Kidney (tissue), 14 donors: ENCODE data around the gene SDHAF2. TPM values are rescaled to one million over a fixed set of nuclear protein-coding genes. Genes with fewer than 3 reads are reported as not detected.

Experiments used
- DNase-seq, 5 donors: peaks; one replicate each; pipeline ENCODE4 v3.0.0-alpha.2; 2013 to 2020
- FAIRE-seq: peaks from 2 replicates; lab custom pipeline; 2012; peaks lifted over from hg19 to GRCh38; lab: Jason Lieb, UNC
- H3K27ac ChIP-seq, 2 donors: one replicate each; pipeline ENCODE4 v1.7.0; 2013; ENCODE audit warnings: low read depth in 2 of 2, low read length in 2 of 2, inconsistent platforms in 1 of 2
- H3K27me3 ChIP-seq: one replicate; pipeline ENCODE4 v1.7.1; 2013; ENCODE audit warnings: low read length, inconsistent platforms; ENCODE audit not compliant: control insufficient read depth, insufficient read depth
- H3K36me3 ChIP-seq, 3 donors: one replicate each; pipeline versions ENCODE4 v1.7.0 to v1.7.1; 2013; ENCODE audit warnings: low read length in 3 of 3, control low read depth in 1 of 3, inconsistent platforms in 1 of 3; ENCODE audit not compliant: insufficient read depth in 3 of 3, control insufficient read depth in 2 of 3
- H3K4me1 ChIP-seq, 3 donors: one replicate each; pipeline versions ENCODE4 v1.7.0 to v1.7.1; 2013; ENCODE audit warnings: low read length in 3 of 3, inconsistent platforms in 1 of 3, low read depth in 1 of 3; ENCODE audit not compliant: control insufficient read depth in 2 of 3, insufficient read depth in 2 of 3
- H3K4me3 ChIP-seq, 3 donors: one replicate each; pipeline versions ENCODE4 v1.7.0 to v1.8.1; 2013; ENCODE audit warnings: low read length in 3 of 3, control low read depth in 1 of 3, inconsistent platforms in 1 of 3
- H3K9ac ChIP-seq, 3 donors: one replicate each; pipeline versions ENCODE4 v1.7.0 to v1.7.1; 2013; ENCODE audit warnings: low read length in 3 of 3, control low read depth in 1 of 3, inconsistent platforms in 1 of 3
- H3K9me3 ChIP-seq, 3 donors: one replicate each; pipeline versions ENCODE4 v1.7.0 to v1.7.1; 2013; ENCODE audit warnings: low read length in 3 of 3, control low read depth in 1 of 3, inconsistent platforms in 1 of 3; ENCODE audit not compliant: control insufficient read depth in 2 of 3, insufficient read depth in 1 of 3
- intact Hi-C: fragments of 100-400 bp; cut with DNase I; formaldehyde crosslinking; loops from one replicate; pipeline ENCODE4 v1.11.1; 2022
- polyA plus RNA-seq: library from polyadenylated mRNA; stranded (reverse); fragments of 350-450 nt; fragmentation: Illumina TruSeq; extraction: RNeasy Lipid Tissue Mini Kit (QIAGEN cat#74804); gene quantifications from one replicate; pipeline ENCODE4 v1.2.3, GENCODE V29; 2014; ENCODE audit warnings: low read depth, low replicate concordance; ENCODE audit not compliant: insufficient read depth
- total RNA-seq: library from RNA; stranded (reverse); fragmentation: NEBNext Ultra II Directional; extraction: Animal tissue kit (Norgen Biotek cat#: 25700); gene quantifications from one replicate; pipeline ENCODE4 v1.2.1, GENCODE V29; 2021
- TF ChIP-seq, protein P1 (sequence below): IDR thresholded peaks from 3 replicates; pipeline ENCODE4 v1.5.1; 2012; ENCODE audit warnings: mild to moderate bottlenecking, moderate library complexity, borderline replicate concordance; ENCODE audit not compliant: insufficient read depth; ENCODE audit errors: extremely low read depth
- donor health status: control.
- donor health status: control.
- donor health status: control.
- donor health status: control.
- donor health status: control.
- donor health status: DM: yes; HTN: yes; CAD: no.
- donor health status: Normal renal cell carcinoma (clear cell type).

The SDHAF2 gene
- total and polyA plus RNA-seq, 2 donors from 2014 or later: 40.7 to 77.1 TPM

DNA sequence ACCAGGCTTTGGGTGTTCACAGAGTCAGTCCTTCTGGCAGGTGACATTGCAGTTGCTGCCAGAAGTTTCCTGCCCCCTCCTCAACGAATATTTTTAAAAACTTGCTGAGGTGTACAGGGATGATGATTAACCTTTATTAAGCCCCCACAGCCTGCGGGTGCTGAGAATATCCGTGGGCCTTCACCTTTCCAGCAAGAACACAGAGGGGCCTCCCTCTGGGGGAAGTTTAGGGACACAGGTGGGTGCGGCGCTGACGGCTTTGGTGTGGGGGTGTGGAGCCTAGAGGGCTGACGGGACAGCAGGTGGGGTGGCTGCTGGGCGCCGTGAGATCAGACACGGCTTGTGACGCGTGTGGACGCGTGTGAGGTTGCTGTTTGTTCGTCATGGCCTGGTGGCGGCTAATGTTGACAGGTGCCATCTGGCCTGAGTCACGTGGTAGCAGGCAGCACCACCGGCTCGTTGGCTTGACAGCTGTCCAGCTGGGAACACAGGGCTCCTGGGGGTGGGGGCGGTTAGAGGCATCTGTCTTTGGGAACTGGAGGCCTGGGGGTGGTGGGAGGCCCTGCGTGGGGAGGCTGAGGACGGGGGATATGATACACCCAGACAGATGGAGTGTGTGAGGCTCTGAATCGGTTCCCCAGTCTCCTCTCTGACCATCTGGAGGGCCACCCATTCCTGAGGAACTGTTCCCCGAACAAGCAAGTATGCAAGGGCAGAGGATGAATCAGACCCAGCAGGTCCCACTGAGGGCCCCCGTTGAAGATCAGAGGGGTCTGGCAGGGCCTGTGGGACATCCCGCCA lies 66.1 kb downstream of the SDHAF2 start:
- H3K9me3 ChIP-seq: no peaks in the 10 kb centered on the region
- FAIRE-seq (no peak), DNase-seq (peak; percentile 70 to 89 (median 88))
- no peak overlapping the region for H3K4me3 ChIP-seq
- H3K4me1 ChIP-seq: peaks cover 0 to 9% (median 9%) of the 10 kb centered on the region in 3 donors
- TF ChIP-seq, protein P1, sequence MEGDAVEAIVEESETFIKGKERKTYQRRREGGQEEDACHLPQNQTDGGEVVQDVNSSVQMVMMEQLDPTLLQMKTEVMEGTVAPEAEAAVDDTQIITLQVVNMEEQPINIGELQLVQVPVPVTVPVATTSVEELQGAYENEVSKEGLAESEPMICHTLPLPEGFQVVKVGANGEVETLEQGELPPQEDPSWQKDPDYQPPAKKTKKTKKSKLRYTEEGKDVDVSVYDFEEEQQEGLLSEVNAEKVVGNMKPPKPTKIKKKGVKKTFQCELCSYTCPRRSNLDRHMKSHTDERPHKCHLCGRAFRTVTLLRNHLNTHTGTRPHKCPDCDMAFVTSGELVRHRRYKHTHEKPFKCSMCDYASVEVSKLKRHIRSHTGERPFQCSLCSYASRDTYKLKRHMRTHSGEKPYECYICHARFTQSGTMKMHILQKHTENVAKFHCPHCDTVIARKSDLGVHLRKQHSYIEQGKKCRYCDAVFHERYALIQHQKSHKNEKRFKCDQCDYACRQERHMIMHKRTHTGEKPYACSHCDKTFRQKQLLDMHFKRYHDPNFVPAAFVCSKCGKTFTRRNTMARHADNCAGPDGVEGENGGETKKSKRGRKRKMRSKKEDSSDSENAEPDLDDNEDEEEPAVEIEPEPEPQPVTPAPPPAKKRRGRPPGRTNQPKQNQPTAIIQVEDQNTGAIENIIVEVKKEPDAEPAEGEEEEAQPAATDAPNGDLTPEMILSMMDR: no peak
- H3K9ac ChIP-seq: no peak overlapping the region
- no peak overlapping the region for H3K27ac ChIP-seq
- no peaks in the 10 kb centered on the region for H3K27me3 ChIP-seq
- H3K36me3 ChIP-seq: no peaks in the 10 kb centered on the region
- intact Hi-C loops: no loop called here

Other genes with a start within 250 kb of the SDHAF2 start
- 0.54 TPM for gene PGA3, start 226.6 kb upstream of the SDHAF2 start, total RNA-seq
- not detected for gene PGA3, start 226.6 kb upstream of the SDHAF2 start, polyA plus RNA-seq
- gene PGA4, start 207.8 kb upstream of the SDHAF2 start, total RNA-seq: not detected
- gene PGA4, start 207.8 kb upstream of the SDHAF2 start, polyA plus RNA-seq: not detected
- 0.35 TPM for gene PGA5, start 188.9 kb upstream of the SDHAF2 start, total RNA-seq
- gene PGA5, start 188.9 kb upstream of the SDHAF2 start, polyA plus RNA-seq: not detected
- gene VWCE, start 134.8 kb upstream of the SDHAF2 start, total RNA-seq: 1.2 TPM
- gene VWCE, start 134.8 kb upstream of the SDHAF2 start, polyA plus RNA-seq: 0.32 TPM
- gene DDB1, start 97.0 kb upstream of the SDHAF2 start, total RNA-seq: 185 TPM
- gene DDB1, start 97.0 kb upstream of the SDHAF2 start, polyA plus RNA-seq: 131 TPM
- 64.6 TPM for gene TKFC, start 96.9 kb upstream of the SDHAF2 start, total RNA-seq
- gene TKFC, start 96.9 kb upstream of the SDHAF2 start, polyA plus RNA-seq: 107 TPM
- 36.8 TPM for gene CYB561A3, start 68.2 kb upstream of the SDHAF2 start, total RNA-seq
- 29.7 TPM for gene CYB561A3, start 68.2 kb upstream of the SDHAF2 start, polyA plus RNA-seq
- gene TMEM138, start 67.8 kb upstream of the SDHAF2 start, total RNA-seq: 42.3 TPM
- gene TMEM138, start 67.8 kb upstream of the SDHAF2 start, polyA plus RNA-seq: 62.3 TPM
- gene TMEM216, start 37.5 kb upstream of the SDHAF2 start, total RNA-seq: 11.1 TPM
- 16.2 TPM for gene TMEM216, start 37.5 kb upstream of the SDHAF2 start, polyA plus RNA-seq
- gene CPSF7, start 149 bp upstream of the SDHAF2 start, total RNA-seq: 94.5 TPM
- gene CPSF7, start 149 bp upstream of the SDHAF2 start, polyA plus RNA-seq: 28.4 TPM
- gene LRRC10B, start 78.6 kb downstream of the SDHAF2 start, total RNA-seq: 2.9 TPM
- 1.0 TPM for gene LRRC10B, start 78.6 kb downstream of the SDHAF2 start, polyA plus RNA-seq
- 5.7 TPM for gene SYT7, start 151.0 kb downstream of the SDHAF2 start, total RNA-seq
- gene SYT7, start 151.0 kb downstream of the SDHAF2 start, polyA plus RNA-seq: 6.7 TPM